Pulmonary artery endothelial cell (primary cell): Measurements from ENCODE around the gene CCDC89. TPM values are rescaled to one million over a fixed set of nuclear protein-coding genes. Genes with fewer than 3 reads are reported as not detected.

Experiments
- DNase-seq: peaks from one replicate; pipeline ENCODE4 v3.0.0-alpha.2; 2011; ENCODE audit warnings: low read depth, low spot score
- total RNA-seq: library from RNA; depleted of rRNA; stranded (reverse); fragments of >200 nt; gene quantifications from 2 replicates; pipeline ENCODE4 v1.2.3, GENCODE V29; 2014

Gene CCDC89
- not detected in 2 replicates for total RNA-seq

DNA sequence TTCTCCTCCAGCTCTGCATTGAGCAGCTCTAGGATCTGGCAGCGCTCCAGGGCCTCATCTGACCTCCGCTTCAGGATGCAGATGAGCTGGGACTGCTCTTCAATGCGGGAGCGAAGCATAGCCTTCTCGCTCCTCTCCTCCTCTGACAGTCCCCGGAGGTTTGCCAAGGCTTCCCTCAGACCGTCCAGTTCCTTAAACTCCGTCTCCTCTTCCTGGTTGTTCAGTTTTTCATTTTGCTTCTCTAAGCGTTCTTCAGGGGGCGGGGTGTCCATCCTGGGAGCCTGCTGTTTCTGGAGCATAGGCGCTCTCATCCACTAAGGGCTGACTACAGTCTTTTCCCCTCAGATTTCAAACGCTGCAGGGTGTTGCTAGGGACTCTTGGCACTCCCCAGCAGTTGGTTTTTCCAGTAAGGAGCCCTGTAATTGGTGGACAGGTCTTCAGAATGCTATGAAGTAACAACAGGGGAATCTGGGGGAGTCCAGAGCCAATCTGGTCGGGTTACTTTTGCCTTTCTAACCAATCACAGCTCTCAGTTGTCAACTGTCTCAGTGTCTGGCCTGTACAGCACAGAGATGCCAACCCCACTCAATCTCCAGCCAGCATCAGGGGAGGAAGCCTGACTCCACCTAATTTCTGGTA, at the start of gene CCDC89:
Gene CCDC89, minus strand, starts transcription at position 376 of the 640 bp plus-strand sequence. Its CDS starts 65 bp downstream, at position 311.
- no peak for DNase-seq

DNA sequence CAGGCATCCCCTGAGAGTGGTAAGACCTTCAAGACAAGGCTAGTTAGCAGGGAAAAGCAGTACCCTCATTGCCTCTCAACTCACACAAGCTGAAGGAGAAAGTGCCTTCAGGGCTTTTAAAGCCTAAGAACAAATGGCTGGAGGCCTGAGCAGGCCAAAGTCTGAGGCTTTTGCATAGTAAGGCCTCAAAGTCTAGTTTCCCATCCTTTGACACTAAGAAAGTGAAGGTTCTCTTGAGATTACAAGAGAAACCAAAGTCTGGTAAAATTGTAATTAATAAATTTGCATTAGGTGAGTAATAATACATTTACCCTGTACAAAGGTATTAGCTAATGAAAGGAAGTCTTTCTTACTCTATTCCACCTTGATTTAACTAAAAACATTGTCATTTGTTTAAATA, 47.0 kb upstream of the CCDC89 start:
- DNase-seq = no peak

DNA sequence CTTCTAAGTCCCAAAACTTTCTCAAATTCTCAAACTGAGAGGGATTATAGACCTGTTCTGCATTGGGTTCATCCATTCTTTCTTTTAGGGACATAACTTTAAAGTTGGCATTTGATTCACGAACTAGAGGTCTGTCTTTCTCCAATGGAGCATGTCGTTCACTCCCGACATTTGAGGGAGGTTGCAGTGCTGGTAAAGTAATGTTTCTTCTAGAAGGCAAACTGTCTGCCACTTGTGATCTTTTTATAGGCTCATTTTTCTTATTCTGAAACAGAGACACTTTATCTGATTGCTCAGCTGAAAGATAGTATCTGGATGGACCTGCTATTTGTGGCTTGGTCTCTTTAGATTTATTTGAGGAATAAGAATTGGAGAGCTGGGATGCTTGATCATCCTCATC, 40.4 kb upstream of the CCDC89 start:
- no peak for DNase-seq

DNA sequence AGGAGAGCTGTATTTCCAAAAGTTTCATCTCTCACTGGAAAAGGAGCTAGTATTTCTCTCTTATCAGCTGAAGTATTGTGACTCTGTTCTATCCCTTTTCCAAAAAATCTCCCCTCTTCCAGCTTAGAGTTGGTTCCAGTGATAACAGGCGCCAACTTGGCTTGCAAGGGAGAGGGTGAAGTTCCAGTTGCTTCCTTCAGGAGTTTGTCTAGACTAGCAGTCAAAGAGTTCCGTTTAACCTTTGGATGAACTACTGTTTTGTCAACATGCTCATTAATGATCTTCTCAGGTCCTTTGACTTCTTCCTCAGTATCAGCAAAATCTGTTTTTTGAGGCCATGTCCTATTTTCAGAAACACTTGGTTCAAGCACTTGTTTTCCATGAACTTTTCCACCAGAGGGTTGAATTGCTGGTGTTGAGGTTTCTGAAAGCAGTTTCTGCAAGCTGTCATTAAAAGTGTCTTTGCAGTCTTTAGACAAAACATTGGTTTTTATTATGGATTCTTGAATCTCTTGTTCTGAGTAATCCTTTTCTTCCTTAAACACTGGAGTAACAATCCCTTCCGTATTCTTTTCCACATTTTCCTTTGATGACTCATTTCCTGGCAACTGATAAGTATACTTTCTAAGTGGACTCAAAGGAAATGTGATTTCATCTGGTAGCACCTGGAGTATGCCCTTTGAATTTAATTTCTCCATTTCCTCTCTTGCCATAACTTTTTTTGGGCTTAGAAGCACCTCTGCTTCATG, 39.7 kb upstream of the CCDC89 start:
- DNase-seq = peak; percentile 88

DNA sequence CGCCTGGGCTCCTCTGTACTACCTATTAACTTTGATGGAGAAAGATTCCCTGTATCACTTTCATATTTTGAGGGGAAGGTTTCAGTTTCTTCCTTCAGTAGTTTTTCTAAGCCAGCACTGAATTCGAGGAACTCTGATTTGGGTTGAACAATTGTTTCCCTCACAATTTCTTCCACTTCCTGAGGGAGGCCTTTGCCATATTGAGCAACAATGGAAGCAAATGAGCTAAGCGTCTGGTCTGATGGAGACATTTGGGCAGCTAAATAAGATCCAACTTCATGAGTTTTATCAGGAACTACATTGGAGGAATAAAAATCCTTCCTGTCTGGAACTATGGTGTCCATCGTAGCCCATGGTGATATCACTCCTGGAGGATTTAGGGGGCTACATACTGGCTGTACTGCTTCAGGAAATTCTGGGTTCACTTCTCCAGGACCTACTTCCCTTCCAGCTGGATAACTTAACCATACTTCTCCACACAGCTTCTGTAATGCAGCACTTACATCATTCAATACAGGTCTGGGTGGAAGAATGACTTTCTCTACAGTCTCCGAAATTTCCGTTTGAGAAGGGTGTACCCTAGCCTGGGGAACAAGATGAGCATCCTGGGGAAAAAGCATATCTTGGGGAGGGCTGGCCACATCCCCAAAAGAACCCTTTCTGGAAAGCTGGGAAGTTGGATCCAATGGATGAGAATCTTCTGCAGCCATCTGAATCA, 38.9 kb upstream of the CCDC89 start:
- no peak for DNase-seq

DNA sequence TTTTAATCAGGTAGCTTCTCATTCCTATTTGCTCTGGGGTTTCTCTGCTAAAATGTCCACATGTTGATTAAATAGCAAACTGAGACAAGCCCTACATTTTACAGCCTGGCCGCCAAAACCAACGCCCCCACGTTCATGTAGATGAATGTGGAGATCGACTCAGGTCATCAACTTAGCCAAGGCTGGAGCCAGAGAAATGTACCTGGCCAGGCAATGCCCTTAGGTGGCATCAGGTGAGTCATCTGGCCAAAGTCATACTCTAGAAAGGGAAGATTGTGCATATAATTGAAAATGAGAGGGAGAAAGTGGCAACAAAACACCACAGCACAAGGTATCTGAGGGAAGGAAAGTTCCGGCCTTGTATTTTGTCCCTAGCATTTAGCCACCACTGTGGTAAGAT, 37.1 kb upstream of the CCDC89 start:
- no peak for DNase-seq

DNA sequence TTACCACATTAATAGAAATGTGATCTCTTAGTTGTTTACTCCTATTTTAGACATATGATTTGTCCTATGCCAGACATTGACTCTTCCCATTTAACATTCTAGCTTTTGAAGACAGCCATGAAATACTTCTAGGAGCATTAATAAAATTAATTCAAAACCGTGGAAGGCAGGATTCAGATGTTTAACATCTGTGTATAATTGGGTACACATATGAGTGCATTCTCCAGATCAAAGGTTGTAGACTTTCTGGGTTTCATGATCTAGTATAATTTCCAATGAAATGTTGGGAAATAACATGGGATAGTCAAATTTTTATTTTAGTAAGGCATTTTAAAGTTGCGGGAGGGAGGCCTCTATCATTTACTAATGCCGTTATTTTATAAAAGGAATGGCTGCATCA, 35.2 kb upstream of the CCDC89 start:
- DNase-seq = no peak

DNA sequence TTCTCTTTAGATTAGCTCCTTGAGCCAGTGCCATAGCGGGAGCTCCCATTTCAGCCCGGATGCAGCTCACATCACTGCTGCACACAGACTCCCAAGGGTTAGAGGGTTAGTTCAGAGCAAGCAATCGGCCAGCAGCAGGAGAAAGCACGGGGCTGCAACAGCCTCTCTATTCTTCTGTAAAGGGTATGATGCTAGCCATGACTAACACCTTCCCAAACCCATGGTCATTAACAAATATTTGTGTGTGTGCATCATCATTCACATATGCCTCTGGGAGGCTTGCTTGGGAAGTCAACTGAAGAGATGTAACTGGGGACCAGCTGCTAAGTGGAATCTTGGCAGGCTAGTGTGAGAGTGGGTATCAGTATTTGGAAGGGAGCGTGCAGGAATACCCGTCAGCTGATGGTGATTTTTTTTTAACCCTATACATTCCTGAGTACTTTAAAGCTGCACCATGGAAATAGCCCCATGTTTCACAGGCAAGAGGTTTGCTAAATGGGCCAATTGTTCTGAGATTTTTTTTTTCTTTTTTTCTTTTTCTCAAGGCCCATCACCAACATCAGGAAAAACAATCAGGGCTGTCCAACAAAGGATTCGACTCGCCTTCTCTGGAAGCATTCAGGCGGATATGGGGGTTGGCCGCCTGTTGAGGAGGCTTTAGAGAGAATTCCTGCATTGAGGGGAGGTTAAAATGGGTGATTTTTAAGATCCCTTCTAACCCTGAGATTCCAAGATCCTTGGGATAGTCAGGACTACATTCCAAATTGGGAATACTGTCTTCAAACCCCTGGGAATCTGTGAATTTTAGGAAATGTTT, 33.2 kb upstream of the CCDC89 start:
- DNase-seq = no peak

DNA sequence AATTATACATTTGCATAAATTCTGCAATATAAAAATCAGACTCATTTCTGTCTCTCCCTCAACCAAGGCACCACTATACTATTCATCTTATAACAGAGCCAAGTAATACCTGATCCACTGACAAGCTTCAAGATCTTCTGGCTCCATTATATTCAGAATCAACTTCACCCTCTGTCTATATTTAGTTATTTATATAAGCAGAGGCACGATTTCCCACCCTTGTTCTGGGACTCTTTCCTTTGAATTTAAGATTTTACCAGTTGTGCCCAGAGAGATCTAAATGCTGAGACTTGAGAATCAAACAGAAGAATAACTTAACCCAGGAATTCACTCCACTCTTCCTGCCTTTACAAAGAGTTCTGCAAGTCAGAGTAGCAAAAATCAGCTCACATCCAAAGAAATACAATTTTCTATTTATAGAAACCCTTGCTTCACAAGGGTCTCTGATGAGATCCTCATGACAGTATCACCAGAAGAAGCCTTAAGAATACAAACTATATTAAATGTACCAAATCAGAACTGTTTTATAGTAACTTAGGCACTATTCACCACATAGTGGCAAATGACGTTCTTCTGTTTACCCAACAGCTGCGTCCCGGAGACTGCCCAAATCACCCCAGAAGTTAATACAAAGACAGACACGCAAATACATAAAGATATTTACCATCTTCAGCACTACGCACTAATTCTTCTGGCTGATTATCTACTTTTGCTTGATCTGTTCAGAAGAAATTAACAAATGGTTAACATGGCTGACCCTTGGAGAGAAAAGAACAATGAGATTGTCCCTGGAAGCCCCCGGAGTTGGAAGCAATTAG, 32.3 kb upstream of the CCDC89 start:
- DNase-seq = no peak

DNA sequence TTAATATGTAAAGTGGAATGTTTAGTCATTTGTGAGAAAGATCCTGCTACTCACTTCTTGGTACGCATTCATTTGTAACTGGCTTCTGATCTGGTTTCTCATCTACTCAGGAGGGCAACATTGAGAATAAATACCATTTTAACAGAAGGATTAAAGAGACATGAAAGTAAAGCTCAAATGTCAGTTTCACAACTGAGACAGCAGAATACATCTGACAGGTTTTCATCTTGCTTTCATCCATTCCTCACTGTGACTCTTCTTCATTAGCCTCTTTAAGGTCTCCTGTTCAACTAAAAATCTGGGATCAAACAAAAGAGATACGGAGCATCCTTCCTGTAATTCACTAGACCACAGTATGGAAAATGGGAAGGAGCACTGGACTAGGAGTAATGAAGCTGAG, 31.4 kb upstream of the CCDC89 start:
- DNase-seq = no peak

DNA sequence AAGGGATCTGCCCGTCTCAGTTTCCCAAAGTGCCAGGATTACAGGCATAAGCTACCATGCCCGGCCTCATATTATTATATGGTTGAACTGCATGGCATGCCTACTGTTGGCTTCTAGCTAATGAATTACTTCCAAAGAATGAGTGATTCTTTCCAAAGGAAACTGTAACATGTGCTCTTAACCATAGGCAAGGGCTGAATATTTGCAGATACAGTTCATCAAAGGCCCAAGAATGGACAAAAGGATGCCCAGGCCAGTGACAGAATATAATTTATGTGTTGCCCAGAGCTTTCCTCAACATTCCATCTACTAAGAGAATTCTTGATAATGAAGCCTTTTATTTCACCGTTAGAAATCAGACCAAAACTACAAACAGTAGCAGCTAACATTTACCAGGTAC, 27.0 kb upstream of the CCDC89 start:
- DNase-seq = no peak

DNA sequence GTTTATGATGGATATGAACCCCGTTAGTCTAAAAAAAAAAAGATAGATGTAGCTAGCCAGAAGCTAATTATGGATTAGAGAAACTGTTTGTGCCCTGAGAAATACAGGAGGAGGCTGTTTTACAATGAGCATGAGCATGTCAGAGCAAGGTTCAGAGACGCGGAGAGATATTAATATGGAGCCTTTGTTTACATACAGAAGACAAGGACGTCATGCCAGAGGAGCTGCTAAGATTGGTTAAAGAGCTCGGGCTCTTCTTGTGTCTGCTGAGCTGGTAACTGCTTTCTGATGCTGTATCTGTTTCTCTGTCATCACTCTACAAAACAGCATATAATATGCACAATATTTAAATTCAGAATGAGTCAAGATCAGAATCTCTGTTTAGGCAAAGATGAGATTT, 24.9 kb upstream of the CCDC89 start:
- DNase-seq = no peak

DNA sequence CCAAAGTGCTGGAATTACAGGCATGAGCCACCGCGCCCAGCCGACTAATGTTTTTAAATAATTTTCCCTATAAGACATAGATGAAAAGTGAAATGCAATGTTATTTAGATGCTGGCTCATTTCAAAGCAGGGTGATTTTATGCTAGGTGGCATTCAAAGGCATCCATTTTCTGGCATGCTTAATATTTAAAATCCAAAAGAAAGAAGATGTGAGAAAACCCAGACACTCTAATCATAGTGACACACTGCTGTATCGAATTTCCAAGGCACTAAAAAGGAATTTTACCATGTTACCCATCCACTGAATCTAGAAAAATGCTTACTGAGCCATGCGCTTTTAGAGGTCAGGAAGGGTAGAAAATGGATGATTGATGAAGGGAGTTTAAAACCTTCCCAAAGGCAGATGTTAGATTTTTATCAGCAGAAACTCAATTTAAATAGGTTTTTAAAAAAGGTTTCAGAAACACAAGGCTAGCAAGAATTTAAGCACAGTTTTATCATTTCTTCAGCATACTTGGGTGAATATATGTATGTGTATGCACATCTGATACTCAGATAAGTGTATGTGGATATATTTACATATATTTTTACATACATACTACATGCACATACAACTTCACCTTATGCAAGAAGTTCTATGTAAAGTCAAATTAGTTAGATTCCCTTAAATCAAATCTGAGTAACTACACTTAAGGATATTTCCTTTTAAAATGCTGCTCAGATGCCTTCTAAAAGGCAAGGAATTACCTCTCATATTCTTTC, 24.1 kb upstream of the CCDC89 start:
- no peak for DNase-seq

DNA sequence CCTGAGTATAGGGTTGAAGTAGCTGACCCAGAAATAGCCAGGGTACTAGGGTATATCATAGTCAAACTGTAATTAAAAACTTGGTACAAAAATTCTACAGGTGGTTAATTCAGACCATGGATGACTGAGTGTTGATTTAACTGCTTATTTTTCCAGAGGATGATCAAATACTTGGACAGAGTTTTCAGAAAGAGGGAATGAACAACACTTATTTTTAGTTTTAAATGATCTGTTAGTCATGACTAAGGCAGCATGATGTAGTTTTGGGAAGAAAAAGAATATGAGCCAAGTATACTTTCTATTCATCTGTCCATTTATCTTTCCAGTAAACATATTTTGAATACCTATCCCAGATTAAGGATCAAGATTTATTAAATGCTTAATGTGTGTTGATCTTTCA, 19.8 kb upstream of the CCDC89 start:
- no peak for DNase-seq

DNA sequence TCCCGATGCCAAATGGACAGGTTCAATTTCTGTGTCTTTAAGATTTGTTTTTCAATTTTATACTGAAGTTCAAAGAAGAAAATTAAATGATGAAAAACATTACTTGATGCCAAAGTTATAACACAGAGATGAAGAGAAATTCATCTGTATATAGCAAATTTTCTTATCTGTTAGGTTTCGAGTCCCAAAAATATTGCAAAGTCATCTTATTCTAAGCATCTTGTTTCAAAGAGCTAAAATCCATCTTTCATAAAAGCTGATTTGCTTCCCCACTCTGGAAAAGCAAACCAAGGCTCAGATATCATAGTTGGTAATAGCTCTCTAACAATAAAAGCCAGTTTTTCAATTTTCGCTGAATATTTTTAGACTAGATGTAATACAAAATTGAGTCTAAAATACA, 19.0 kb upstream of the CCDC89 start:
- DNase-seq = no peak

DNA sequence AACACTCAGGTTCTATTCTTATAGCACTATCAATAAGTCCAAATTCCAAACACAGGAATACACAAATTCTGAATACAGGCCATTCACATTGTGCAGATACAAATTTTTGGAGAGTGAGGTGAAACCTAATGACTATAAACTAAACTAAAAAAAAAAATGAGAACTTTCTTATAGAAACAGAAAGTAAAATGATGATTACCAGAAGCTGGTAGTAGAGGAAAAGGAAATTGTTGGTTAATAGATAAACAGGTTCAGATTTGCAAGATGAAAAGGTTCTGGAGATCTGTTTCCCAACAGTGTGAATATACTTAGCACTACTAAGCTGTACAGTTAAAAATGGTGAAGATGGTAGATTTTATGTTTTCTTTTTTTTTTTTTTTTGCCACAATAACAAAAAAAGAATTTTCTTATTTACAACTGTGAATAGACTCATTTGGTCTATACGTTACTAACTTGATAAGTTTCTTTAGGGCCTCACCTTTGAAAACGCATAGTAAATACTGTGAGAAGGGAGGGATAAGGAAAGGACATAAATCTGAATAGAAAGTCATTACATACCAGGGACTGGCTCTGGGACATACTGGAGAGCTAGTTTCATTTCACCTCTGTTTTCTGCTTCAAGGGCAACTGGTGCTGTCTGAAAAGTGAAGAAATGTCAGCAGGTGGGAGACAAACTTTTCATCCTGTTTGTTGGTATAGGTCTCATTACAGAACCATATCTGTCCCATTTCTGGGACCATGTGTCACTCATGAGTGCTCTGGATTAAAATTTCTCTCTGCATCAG, 14.2 kb upstream of the CCDC89 start:
- no peak for DNase-seq

DNA sequence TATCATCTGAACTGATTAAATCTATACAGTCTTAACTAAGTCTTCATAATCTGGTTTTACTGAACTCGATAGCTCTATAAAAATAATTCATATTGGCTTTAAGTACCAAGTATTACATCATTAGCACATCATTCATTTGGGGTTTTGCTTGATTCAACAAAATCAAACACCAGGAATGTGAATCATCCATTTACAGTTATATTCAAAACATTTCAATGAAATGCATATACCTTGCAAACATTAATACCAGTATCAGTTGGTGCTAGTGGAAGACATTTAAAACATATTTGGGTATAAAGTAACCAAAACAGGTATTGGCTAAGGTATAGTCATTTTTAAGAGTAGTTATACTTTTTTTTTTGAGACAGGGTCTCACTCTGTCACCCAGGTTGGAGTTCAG, 12.2 kb upstream of the CCDC89 start:
- no peak for DNase-seq

DNA sequence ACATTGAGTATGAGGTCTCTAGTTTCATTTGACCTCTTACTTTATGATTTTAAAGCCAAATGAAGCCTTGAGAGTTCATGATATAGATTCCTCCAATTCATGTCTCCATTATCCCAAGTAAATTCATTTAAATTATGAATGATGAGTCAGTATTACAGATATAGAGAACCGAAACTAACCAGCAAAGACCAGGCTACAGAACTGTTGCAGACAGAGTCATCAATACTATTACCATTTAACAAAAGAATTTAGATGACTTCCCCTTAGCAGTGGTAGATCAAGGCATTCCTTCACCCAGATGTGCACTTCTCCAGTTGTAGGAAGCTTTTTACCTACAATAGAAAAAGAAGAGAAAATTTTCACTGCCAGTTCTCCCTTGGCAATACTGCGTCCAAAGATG, 11.8 kb upstream of the CCDC89 start:
- no peak for DNase-seq

DNA sequence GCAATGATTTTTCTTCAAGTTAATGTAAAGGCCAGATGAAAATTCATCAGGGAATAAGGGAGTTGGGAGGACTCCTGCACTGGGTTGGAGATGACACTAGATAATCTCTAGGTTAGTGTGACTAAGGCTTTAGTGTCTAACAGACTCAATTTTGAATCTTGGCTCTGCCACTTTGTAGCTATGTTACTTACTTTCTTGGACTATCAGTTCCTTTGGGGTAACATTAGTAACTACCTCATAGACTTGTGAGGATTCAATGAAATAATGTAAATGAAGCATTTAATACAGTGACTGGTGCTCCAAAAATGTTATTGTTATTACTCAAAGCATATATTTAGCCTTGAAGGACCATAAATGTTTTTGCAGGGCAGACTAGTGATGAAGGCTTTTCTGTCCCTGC, 9.6 kb upstream of the CCDC89 start:
- DNase-seq = no peak
